Stomach (tissue), 4 donors: ENCODE data around the gene NTRK2.

Experiments used
- CTCF ChIP-seq, 7 experiments: fragments of 450-650 bp in 4 of 7; fragments of 200-600 bp in 3 of 7; sonication (generic) in 3 of 7; IDR thresholded peaks; one replicate each; pipeline ENCODE4 v1.5.1; 2016 to 2019; ENCODE audit warnings: antibody characterized with exemption in 7 of 7, control low read depth in 2 of 7, mild to moderate bottlenecking in 1 of 7
- EP300 ChIP-seq: sonication (generic); formaldehyde crosslinking; IDR thresholded peaks from one replicate; pipeline ENCODE4 v1.6.1; 2017; ENCODE audit warnings: antibody characterized with exemption

- TF ChIP-seq CTCF (IDR thresholded peaks at IDR 0.05) (no peak), EP300 (no peak)
Measured at GRCh38 chr9:84950879-84951811, 281.6 kb downstream of the NTRK2 start.
